ENCODE measurements around the gene FOXA2. TPM values are rescaled to one million over a fixed set of nuclear protein-coding genes. Genes with fewer than 3 reads are reported as not detected.
"Not testable (repeated sequence)": the region's sequence is repeated elsewhere in the genome, so short reads cannot be mapped to it uniquely, and the experiment has no call there.

FOXA2 gene
- total RNA-seq, 1 experiment from 2014 or later, result 14.4 TPM

- no peak for TF ChIP-seq CTCF (conservative IDR thresholded peaks at IDR 0.05; ENCODE audit: low read depth, low read length)
- Histone ChIP-seq H3F3A (ENCODE audit: low read length, unreplicated experiment) (no peaks in the 10 kb centered on the region), H3K27me3 (ENCODE audit: low read length) (peaks cover 22% of the 10 kb centered on the region), H3K9me2 (replicated peaks; ENCODE audit: low read length) (no peaks in the 10 kb centered on the region), H3K9ac (ENCODE audit: low read length) (no peak overlapping the region), H3K4me2 (ENCODE audit: low read length) (no peak overlapping the region), H3K79me2 (ENCODE audit: low read length) (no peaks in the 10 kb centered on the region), H3K27ac (ENCODE audit: low read length) (no peak overlapping the region), H3K4me3 (ENCODE audit: low read length) (no peak overlapping the region), H3K9me3 (ENCODE audit: low read length) (no peaks in the 10 kb centered on the region), H4K20me1 (ENCODE audit: low read length) (no peaks in the 10 kb centered on the region), H2AFZ (ENCODE audit: low read length) (no peak overlapping the region), H3K36me3 (ENCODE audit: low read depth, low read length) (no peaks in the 10 kb centered on the region), H3K4me1 (ENCODE audit: insufficient read depth, low read length) (no peaks in the 10 kb centered on the region)
- intact Hi-C loops (cut with micrococcal nuclease), result no loop called here
- POLR2A ChIA-PET (ENCODE audit: unreplicated experiment), result no interaction called here
- ATAC-seq, result no peak
- no peak for DNase-seq
- CTCF ChIA-PET, result no interaction called here
- BruUV-seq (replicated peaks), result no TSS peak
Observed at GRCh38 chr20:22555791-22556564, 28.4 kb downstream of the FOXA2 start.

- no peak for DNase-seq
- H3K27ac ChIP-seq (ENCODE audit: low read length), result no peak overlapping the region
- H3K4me3 ChIP-seq (ENCODE audit: low read length), result no peak overlapping the region
- ChIA-PET POLR2A (ENCODE audit: unreplicated experiment) (no interaction called here), CTCF (no interaction called here)
- no peaks in the 10 kb centered on the region for H3K4me1 ChIP-seq (ENCODE audit: insufficient read depth, low read length)
- no peaks in the 10 kb centered on the region for H3K79me2 ChIP-seq (ENCODE audit: low read length)
- no TSS peak for BruUV-seq (replicated peaks)
- no peak overlapping the region for H3K4me2 ChIP-seq (ENCODE audit: low read length)
- no peaks in the 10 kb centered on the region for H3K36me3 ChIP-seq (ENCODE audit: low read depth, low read length)
- no peak for TF ChIP-seq EZH2phosphoT487 (IDR thresholded peaks at IDR 0.05; ENCODE audit: borderline replicate concordance, low read length)
- no peak for TF ChIP-seq EZH2 (IDR thresholded peaks at IDR 0.05; ENCODE audit: low read length, unreplicated experiment)
- TF ChIP-seq CTCF (conservative IDR thresholded peaks at IDR 0.05; ENCODE audit: low read depth, low read length), result no peak
- H3K9me2 ChIP-seq (replicated peaks; ENCODE audit: low read length), result no peaks in the 10 kb centered on the region
- no peak for ATAC-seq
- H3K9me3 ChIP-seq (ENCODE audit: low read length), result no peaks in the 10 kb centered on the region
- no peaks in the 10 kb centered on the region for H4K20me1 ChIP-seq (ENCODE audit: low read length)
- no peak overlapping the region for H2AFZ ChIP-seq (ENCODE audit: low read length)
- H3F3A ChIP-seq (ENCODE audit: low read length, unreplicated experiment), result no peaks in the 10 kb centered on the region
- no peak overlapping the region for H3K9ac ChIP-seq (ENCODE audit: low read length)
- H3K27me3 ChIP-seq (ENCODE audit: low read length), result peaks cover 10% of the 10 kb centered on the region
- intact Hi-C loops (cut with micrococcal nuclease), result no loop called here
Observed at GRCh38 chr20:22554391-22554790, 30.0 kb downstream of the FOXA2 start.

DNA sequence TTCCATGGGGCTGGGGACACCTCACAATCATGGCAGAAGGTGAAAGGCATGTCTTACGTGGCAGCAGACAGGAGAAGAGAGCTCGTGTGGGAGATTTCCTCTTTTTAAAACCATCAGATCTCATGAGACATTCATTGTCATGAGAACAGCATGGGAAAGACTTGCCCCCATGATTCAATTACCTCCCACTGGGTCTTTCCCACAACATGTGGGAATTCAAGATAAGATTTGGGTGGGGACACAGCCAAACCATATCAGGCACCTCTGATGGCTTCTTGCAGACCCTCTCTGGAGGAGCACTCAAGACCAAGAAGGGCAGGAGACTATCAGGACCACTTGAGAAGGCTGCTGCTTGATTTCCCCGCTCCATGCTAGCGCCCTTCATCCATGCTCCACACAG, 33.9 kb downstream of the FOXA2 start:
- H3K79me2 ChIP-seq (ENCODE audit: low read length); intact Hi-C loops (cut with micrococcal nuclease); H3K9me3 ChIP-seq (ENCODE audit: low read length); H3F3A ChIP-seq (ENCODE audit: low read length, unreplicated experiment); H3K4me1 ChIP-seq (ENCODE audit: insufficient read depth, low read length); H3K27me3 ChIP-seq (ENCODE audit: low read length); H3K9ac ChIP-seq (ENCODE audit: low read length); BruUV-seq (replicated peaks); H3K4me3 ChIP-seq (ENCODE audit: low read length); H3K27ac ChIP-seq (ENCODE audit: low read length); ATAC-seq; H3K4me2 ChIP-seq (ENCODE audit: low read length); POLR2A ChIA-PET (ENCODE audit: unreplicated experiment); DNase-seq; H2AFZ ChIP-seq (ENCODE audit: low read length); H3K9me2 ChIP-seq (replicated peaks; ENCODE audit: low read length); H4K20me1 ChIP-seq (ENCODE audit: low read length); H3K36me3 ChIP-seq (ENCODE audit: low read depth, low read length): not testable (repeated sequence)
- CTCF ChIA-PET, result interaction anchor here (0.5 kb wide), 1 partner anchor 367 kb away, joined by 3 read pairs; no protein-coding TSS in a partner anchor

Measured in PC-3 (cell line).